H1 (cell line): Measurements from ENCODE around the gene NFIX. TPM values are rescaled to one million over a fixed set of nuclear protein-coding genes. Genes with fewer than 3 reads are reported as not detected.

ENCODE experiments used
- CTCF ChIA-PET: fragments of 300-600 bp; sonication (Branson Sonifier 250); formaldehyde crosslinking; loops from one replicate; lab custom pipeline; 2021; ENCODE audit not compliant: partially characterized antibody; lab: Charles Lee
- POLR2A ChIA-PET: fragments of 300-600 bp; sonication (Branson Sonifier 250); formaldehyde crosslinking; loops from one replicate; lab custom pipeline; 2021; ENCODE audit warnings: inconsistent platforms; ENCODE audit not compliant: partially characterized antibody; lab: Charles Lee
- DNase-seq, 2 experiments: peaks; one replicate each; pipeline versions ENCODE4 v3.0.0 to v3.0.0-alpha.2; 2010 to 2022; ENCODE audit warnings: low spot score in 2 of 2, low read depth in 1 of 2, mixed read lengths in 1 of 2
- FAIRE-seq: peaks from 2 replicates; lab custom pipeline; 2011; peaks lifted over from hg19 to GRCh38; lab: Jason Lieb, UNC
- H2AFZ ChIP-seq: 2 replicates; pipeline ENCODE4 v1.8.1; 2012; ENCODE audit warnings: low read length, inconsistent platforms
- H2AK5ac ChIP-seq: 2 replicates; pipeline ENCODE4 v1.6.1; 2013; ENCODE audit warnings: low read depth, low read length
- H2BK120ac ChIP-seq: replicated peaks from 2 replicates; pipeline ENCODE3; 2013; ENCODE audit warnings: low read depth, low read length, inconsistent platforms
- H2BK12ac ChIP-seq: 2 replicates; pipeline ENCODE4 v1.6.1; 2013; ENCODE audit warnings: low read depth, low read length
- H2BK15ac ChIP-seq: 2 replicates; pipeline ENCODE4 v1.6.1; 2013; ENCODE audit warnings: low read length
- H2BK20ac ChIP-seq: 2 replicates; pipeline ENCODE4 v1.6.1; 2013; ENCODE audit warnings: low read length
- H2BK5ac ChIP-seq: 2 replicates; pipeline ENCODE4 v1.6.1; 2013; ENCODE audit warnings: low read depth, low read length
- H3K14ac ChIP-seq: 2 replicates; pipeline ENCODE4 v1.6.1; 2013; ENCODE audit warnings: inconsistent platforms; ENCODE audit not compliant: insufficient read length
- H3K18ac ChIP-seq: 2 replicates; pipeline ENCODE4 v1.6.1; 2013; ENCODE audit warnings: low read length; ENCODE audit errors: extremely low read depth
- H3K23ac ChIP-seq: 2 replicates; pipeline ENCODE4 v1.6.1; 2013; ENCODE audit warnings: inconsistent platforms; ENCODE audit not compliant: insufficient read length
- H3K23me2 ChIP-seq: 2 replicates; pipeline ENCODE4 v1.6.1; 2013; ENCODE audit warnings: low read depth, low read length
- H3K27ac ChIP-seq: 2 replicates; pipeline ENCODE4 v1.6.1; 2011; ENCODE audit warnings: low read depth, low read length, inconsistent platforms
- H3K27me3 ChIP-seq, 4 experiments: replicated peaks in 1 of 4; 1 replicate in 1 of 4; 2 replicates in 3 of 4; pipeline versions ENCODE4 v1.6.1 to v1.8.1; 2011 to 2013; ENCODE audit warnings: low read length in 3 of 4, mild to moderate bottlenecking in 3 of 4, inconsistent platforms in 2 of 4, mixed read lengths in 2 of 4, moderate library complexity in 1 of 4; ENCODE audit not compliant: control insufficient read depth in 3 of 4, insufficient read depth in 3 of 4; ENCODE audit errors: extremely low read depth in 1 of 4
- H3K36me3 ChIP-seq, 4 experiments: 2 replicates each; pipeline versions ENCODE4 v1.6.1 to v1.8.1; 2011 to 2013; ENCODE audit warnings: mild to moderate bottlenecking in 4 of 4, low read length in 3 of 4, moderate library complexity in 2 of 4, control low read depth in 1 of 4, inconsistent platforms in 1 of 4; ENCODE audit not compliant: insufficient read depth in 4 of 4, control insufficient read depth in 2 of 4
- H3K4ac ChIP-seq: replicated peaks from 2 replicates; pipeline ENCODE3; 2013; ENCODE audit warnings: low read length, low read depth, mixed read lengths, inconsistent platforms; ENCODE audit not compliant: insufficient read length
- H3K4me1 ChIP-seq, 4 experiments: replicated peaks in 1 of 4; 1 replicate in 1 of 4; 2 replicates in 3 of 4; pipeline versions ENCODE4 v1.6.1 to v1.8.1; 2011 to 2013; ENCODE audit warnings: low read length in 3 of 4, inconsistent platforms in 2 of 4, mixed read lengths in 1 of 4; ENCODE audit not compliant: insufficient read depth in 4 of 4, control insufficient read depth in 3 of 4
- H3K4me2 ChIP-seq, 2 experiments: 2 replicates each; pipeline versions ENCODE4 v1.6.1 to v1.8.1; 2011 to 2013; ENCODE audit warnings: low read depth in 2 of 2, low read length in 2 of 2, control low read depth in 1 of 2, inconsistent platforms in 1 of 2, mild to moderate bottlenecking in 1 of 2; ENCODE audit not compliant: insufficient read depth in 1 of 2
- H3K4me3 ChIP-seq, 4 experiments: fragments of 200-600, 300-600 bp in 1 of 4; sonication (generic), shearing (Covaris generic), sonication (Bioruptor Twin) in 1 of 4; 2 replicates each; pipeline versions ENCODE4 v1.5.1 to v1.8.1; 2011 to 2016; ENCODE audit warnings: low read length in 4 of 4, low read depth in 3 of 4, control low read depth in 2 of 4, inconsistent platforms in 2 of 4, mild to moderate bottlenecking in 2 of 4, mixed read lengths in 1 of 4, moderate library complexity in 1 of 4; ENCODE audit not compliant: insufficient read depth in 2 of 4; ENCODE audit errors: extremely low read depth in 1 of 4
- H3K56ac ChIP-seq: replicated peaks from 2 replicates; pipeline ENCODE3; 2013; ENCODE audit warnings: low read depth, mild to moderate bottlenecking, mixed read lengths, low read length, inconsistent platforms; ENCODE audit not compliant: insufficient read length
- H3K79me1 ChIP-seq: 2 replicates; pipeline ENCODE4 v1.6.1; 2013; ENCODE audit warnings: low read depth, low read length, control low read depth
- H3K79me2 ChIP-seq, 2 experiments: 2 replicates each; pipeline versions ENCODE4 v1.6.1 to v1.8.1; 2012 to 2013; ENCODE audit warnings: low read length in 2 of 2, mild to moderate bottlenecking in 2 of 2, inconsistent platforms in 1 of 2; ENCODE audit not compliant: insufficient read depth in 2 of 2, control insufficient read depth in 1 of 2
- H3K9ac ChIP-seq, 4 experiments: replicated peaks in 1 of 4; 1 replicate in 1 of 4; 2 replicates in 3 of 4; pipeline versions ENCODE4 v1.6.1 to v1.8.1; 2011 to 2013; ENCODE audit warnings: low read depth in 3 of 4, low read length in 3 of 4, control low read depth in 2 of 4, mild to moderate bottlenecking in 2 of 4, moderate library complexity in 2 of 4, inconsistent platforms in 1 of 4; ENCODE audit errors: extremely low read depth in 1 of 4
- H3K9me3 ChIP-seq, 2 experiments: 2 replicates each; pipeline versions ENCODE4 v1.6.1 to v1.8.1; 2012 to 2013; ENCODE audit warnings: mild to moderate bottlenecking in 2 of 2, moderate library complexity in 2 of 2, control low read depth in 1 of 2, inconsistent platforms in 1 of 2, low read depth in 1 of 2, low read length in 1 of 2, mixed read lengths in 1 of 2; ENCODE audit not compliant: insufficient read depth in 2 of 2
- H4K20me1 ChIP-seq, 2 experiments: replicated peaks in 1 of 2; 2 replicates each; pipeline versions ENCODE3 to v1.8.1; 2011 to 2013; ENCODE audit warnings: inconsistent platforms in 2 of 2, low read length in 2 of 2, mild to moderate bottlenecking in 1 of 2; ENCODE audit not compliant: insufficient read depth in 2 of 2, control insufficient read depth in 1 of 2
- H4K5ac ChIP-seq: 2 replicates; pipeline ENCODE4 v1.6.1; 2013; ENCODE audit warnings: low read length, low read depth, mixed read lengths, inconsistent platforms; ENCODE audit not compliant: insufficient read length
- H4K8ac ChIP-seq: 2 replicates; pipeline ENCODE4 v1.8.0; 2013; ENCODE audit warnings: mild to moderate bottlenecking, moderate library complexity, low read length, inconsistent platforms; ENCODE audit not compliant: insufficient read depth; ENCODE audit errors: extremely low read depth
- H4K91ac ChIP-seq: replicated peaks from 2 replicates; pipeline ENCODE3; 2013; ENCODE audit warnings: low read length, mixed read lengths, inconsistent platforms; ENCODE audit not compliant: insufficient read length
- ATF3 ChIP-seq: IDR thresholded peaks from 2 replicates; pipeline ENCODE4 v1.6.1; 2011; ENCODE audit warnings: low read depth, mild to moderate bottlenecking, low read length; ENCODE audit not compliant: insufficient read depth
- NRF1 ChIP-seq: IDR thresholded peaks from 2 replicates; pipeline ENCODE4 v1.6.1; 2011; ENCODE audit warnings: mild to moderate bottlenecking, low read depth, low read length, improper control_type of control experiment
- WGBS, 2 experiments: shearing (Covaris generic) in 1 of 2; methylation state at CpG; one replicate each; pipeline versions ENCODE4 v1.1.6 to v1.1.7; 2013 to 2015; ENCODE audit warnings: low lambda C conversion rate in 2 of 2, mixed read lengths in 2 of 2, inconsistent platforms in 1 of 2, low coverage in 1 of 2, missing lambda C conversion rate in 1 of 2; ENCODE audit not compliant: insufficient replicate concordance in 2 of 2, insufficient coverage in 1 of 2, insufficient read length in 1 of 2; ENCODE audit errors: extremely low coverage in 1 of 2, missing lambda C conversion rate in 1 of 2; 5-methylcytosine and 5-hydroxymethylcytosine counted together
- polyA plus RNA-seq, 7 experiments: library from polyadenylated mRNA; depleted of rRNA in 3 of 7; stranded (reverse) in 5 of 7; unstranded in 2 of 7; fragments of >200 nt in 5 of 7; fragments of 200-250 nt in 2 of 7; gene quantifications; 1 replicate in 5 of 7; 2 replicates in 1 of 7; 4 replicates in 1 of 7; pipeline versions ENCODE4 v1.2.1 to v1.2.3, GENCODE V29; 2011 to 2013; ENCODE audit warnings: missing spikeins in 2 of 7, mixed read lengths in 2 of 7
- total RNA-seq: library from RNA; stranded (reverse); fragmentation: NEBNext Ultra II Directional; extraction: Animal tissue kit (Norgen Biotek cat#: 25700); gene quantifications from 2 replicates; pipeline ENCODE4 v1.2.1, GENCODE V29; 2021

Gene NFIX
- total and polyA plus RNA-seq, 2 of the 8 experiments (the other 6 are each of a cell fraction or from before 2014, with no cell fraction given), result 0.03 to 0.20 TPM

GRCh38 chr19:13103581-13104359 is 108.5 kb downstream of the NFIX start:
- no peak overlapping the region for H2AK5ac ChIP-seq
- no peak overlapping the region for H3K23ac ChIP-seq
- no peak overlapping the region for H3K56ac ChIP-seq
- no peak overlapping the region for H3K27ac ChIP-seq
- H2BK12ac ChIP-seq, result no peak overlapping the region
- 88% methylated on average over 11 of the region's 13 CpGs; no CpG with 5 or more reads in 1 of the 2 experiments for WGBS, 2 experiments
- no peak overlapping the region for H3K18ac ChIP-seq
- no peak overlapping the region for H2BK5ac ChIP-seq
- H3K9me3 ChIP-seq, result no peaks in the 10 kb centered on the region
- H3K4me2 ChIP-seq, result no peak overlapping the region
- peaks cover 0 to 7% (median 4%) of the 10 kb centered on the region in 4 experiments; a peak in 4 of 8 replicates for H3K36me3 ChIP-seq
- FAIRE-seq (no peak), DNase-seq (no peak)
- no peaks in the 10 kb centered on the region for H3K79me2 ChIP-seq
- peaks cover 6% of the 10 kb centered on the region; the same call in 1 of the 2 replicates for H3K23me2 ChIP-seq
- TF ChIP-seq ATF3, result no peak
- no peak for TF ChIP-seq NRF1
- H2BK15ac ChIP-seq, result no peak overlapping the region
- peaks cover 22 to 41% (median 34%) of the 10 kb centered on the region in 4 experiments for H3K27me3 ChIP-seq
- H4K5ac ChIP-seq, result no peak overlapping the region
- H3K79me1 ChIP-seq, result no peaks in the 10 kb centered on the region
- POLR2A ChIA-PET, result interaction anchor here (0.7 to 11.6 kb wide), 12 partner anchors 8 to 149 kb away, joined by 3 to 141 read pairs (median 4); partner anchors contain the start of genes IER2, NACC1, STX10 and TRMT1
- no peak overlapping the region for H2AFZ ChIP-seq
- CTCF ChIA-PET, result interaction anchor here (0.8 to 5.0 kb wide), 17 partner anchors 9 to 138 kb away, joined by 3 to 47 read pairs (median 5); no protein-coding TSS in a partner anchor
- no peak overlapping the region for H3K4ac ChIP-seq
- no peak overlapping the region for H3K4me3 ChIP-seq
- H2BK20ac ChIP-seq, result no peak overlapping the region
- peak overlapping the region; percentile 57; the same call in 1 of the 2 replicates for H4K8ac ChIP-seq
- peaks cover 0 to 14% of the 10 kb centered on the region in 2 experiments for H4K20me1 ChIP-seq
- peaks cover 0 to 25% (median 9%) of the 10 kb centered on the region in 4 experiments; a peak in 5 of 7 replicates for H3K4me1 ChIP-seq
- H4K91ac ChIP-seq, result no peak overlapping the region
- no peak overlapping the region for H3K14ac ChIP-seq
- no peak overlapping the region for H3K9ac ChIP-seq
- no peak overlapping the region for H2BK120ac ChIP-seq
